ENCODE data around the gene SWAP70. TPM values are rescaled to one million over a fixed set of nuclear protein-coding genes. Genes with fewer than 3 reads are reported as not detected.

Gene SWAP70
- total and polyA plus RNA-seq, 10 of the 15 experiments (the other 5 are each of a cell fraction or from before 2014, with no cell fraction given) = 20.6 to 62.4 (median 41.7) TPM

DNA sequence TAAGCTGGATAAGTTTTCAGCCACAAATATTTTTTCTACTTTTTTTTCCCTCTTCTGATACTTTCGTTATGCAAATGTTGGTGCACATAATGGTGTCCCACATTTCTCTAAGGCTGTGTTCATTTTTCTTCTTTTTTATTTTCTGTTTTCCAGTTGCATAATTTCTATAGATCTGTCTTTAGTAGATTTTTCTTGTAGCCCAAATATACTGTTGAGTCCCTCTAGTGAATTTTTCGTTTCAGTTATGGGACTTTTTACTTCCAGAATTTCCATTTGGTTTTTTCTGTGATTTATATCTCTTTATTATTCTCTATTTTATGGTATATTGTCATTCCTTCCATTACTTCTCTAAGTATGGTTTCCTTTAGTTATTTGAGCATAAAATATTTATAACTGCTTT, 72.0 kb downstream of the SWAP70 start:
- TF ChIP-seq KLF5 (IDR thresholded peaks at IDR 0.05; ENCODE audit: partially characterized antibody) (no peak), POLR2AphosphoS5 (IDR thresholded peaks at IDR 0.05; ENCODE audit: low read length) (no peak)
- TF ChIP-seq, protein P1, sequence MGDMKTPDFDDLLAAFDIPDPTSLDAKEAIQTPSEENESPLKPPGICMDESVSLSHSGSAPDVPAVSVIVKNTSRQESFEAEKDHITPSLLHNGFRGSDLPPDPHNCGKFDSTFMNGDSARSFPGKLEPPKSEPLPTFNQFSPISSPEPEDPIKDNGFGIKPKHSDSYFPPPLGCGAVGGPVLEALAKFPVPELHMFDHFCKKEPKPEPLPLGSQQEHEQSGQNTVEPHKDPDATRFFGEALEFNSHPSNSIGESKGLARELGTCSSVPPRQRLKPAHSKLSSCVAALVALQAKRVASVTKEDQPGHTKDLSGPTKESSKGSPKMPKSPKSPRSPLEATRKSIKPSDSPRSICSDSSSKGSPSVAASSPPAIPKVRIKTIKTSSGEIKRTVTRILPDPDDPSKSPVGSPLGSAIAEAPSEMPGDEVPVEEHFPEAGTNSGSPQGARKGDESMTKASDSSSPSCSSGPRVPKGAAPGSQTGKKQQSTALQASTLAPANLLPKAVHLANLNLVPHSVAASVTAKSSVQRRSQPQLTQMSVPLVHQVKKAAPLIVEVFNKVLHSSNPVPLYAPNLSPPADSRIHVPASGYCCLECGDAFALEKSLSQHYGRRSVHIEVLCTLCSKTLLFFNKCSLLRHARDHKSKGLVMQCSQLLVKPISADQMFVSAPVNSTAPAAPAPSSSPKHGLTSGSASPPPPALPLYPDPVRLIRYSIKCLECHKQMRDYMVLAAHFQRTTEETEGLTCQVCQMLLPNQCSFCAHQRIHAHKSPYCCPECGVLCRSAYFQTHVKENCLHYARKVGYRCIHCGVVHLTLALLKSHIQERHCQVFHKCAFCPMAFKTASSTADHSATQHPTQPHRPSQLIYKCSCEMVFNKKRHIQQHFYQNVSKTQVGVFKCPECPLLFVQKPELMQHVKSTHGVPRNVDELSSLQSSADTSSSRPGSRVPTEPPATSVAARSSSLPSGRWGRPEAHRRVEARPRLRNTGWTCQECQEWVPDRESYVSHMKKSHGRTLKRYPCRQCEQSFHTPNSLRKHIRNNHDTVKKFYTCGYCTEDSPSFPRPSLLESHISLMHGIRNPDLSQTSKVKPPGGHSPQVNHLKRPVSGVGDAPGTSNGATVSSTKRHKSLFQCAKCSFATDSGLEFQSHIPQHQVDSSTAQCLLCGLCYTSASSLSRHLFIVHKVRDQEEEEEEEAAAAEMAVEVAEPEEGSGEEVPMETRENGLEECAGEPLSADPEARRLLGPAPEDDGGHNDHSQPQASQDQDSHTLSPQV (IDR thresholded peaks at IDR 0.05) = no peak
- TF ChIP-seq, protein P2, sequence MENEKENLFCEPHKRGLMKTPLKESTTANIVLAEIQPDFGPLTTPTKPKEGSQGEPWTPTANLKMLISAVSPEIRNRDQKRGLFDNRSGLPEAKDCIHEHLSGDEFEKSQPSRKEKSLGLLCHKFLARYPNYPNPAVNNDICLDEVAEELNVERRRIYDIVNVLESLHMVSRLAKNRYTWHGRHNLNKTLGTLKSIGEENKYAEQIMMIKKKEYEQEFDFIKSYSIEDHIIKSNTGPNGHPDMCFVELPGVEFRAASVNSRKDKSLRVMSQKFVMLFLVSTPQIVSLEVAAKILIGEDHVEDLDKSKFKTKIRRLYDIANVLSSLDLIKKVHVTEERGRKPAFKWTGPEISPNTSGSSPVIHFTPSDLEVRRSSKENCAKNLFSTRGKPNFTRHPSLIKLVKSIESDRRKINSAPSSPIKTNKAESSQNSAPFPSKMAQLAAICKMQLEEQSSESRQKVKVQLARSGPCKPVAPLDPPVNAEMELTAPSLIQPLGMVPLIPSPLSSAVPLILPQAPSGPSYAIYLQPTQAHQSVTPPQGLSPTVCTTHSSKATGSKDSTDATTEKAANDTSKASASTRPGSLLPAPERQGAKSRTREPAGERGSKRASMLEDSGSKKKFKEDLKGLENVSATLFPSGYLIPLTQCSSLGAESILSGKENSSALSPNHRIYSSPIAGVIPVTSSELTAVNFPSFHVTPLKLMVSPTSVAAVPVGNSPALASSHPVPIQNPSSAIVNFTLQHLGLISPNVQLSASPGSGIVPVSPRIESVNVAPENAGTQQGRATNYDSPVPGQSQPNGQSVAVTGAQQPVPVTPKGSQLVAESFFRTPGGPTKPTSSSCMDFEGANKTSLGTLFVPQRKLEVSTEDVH (IDR thresholded peaks at IDR 0.05; ENCODE audit: low read depth, partially characterized antibody) = no peak
- peaks cover 2% of the 10 kb centered on the region for H3K79me2 ChIP-seq (ENCODE audit: control insufficient read depth, insufficient read depth, low read length)
- H3K4me1 ChIP-seq (ENCODE audit: control insufficient read depth, insufficient read depth, low read length) = peaks cover 44% of the 10 kb centered on the region
- H3K4me2 ChIP-seq (ENCODE audit: control insufficient read depth, insufficient read depth) = peak overlapping the region; percentile 30
- H3K9me3 ChIP-seq (replicated peaks; ENCODE audit: control insufficient read depth, insufficient read depth, low read length) = peaks cover 7% of the 10 kb centered on the region; the same call in 2 of the 3 replicates
- FAIRE-seq (peak; percentile 86), ATAC-seq (no peak; the same call in 2 of the 3 replicates), DNase-seq (ENCODE audit: low read depth, low spot score) (no peak)
- in situ Hi-C loops (cut with MboI) (no loop called here), intact Hi-C loops (cut with micrococcal nuclease; ENCODE audit: unreplicated experiment) (no loop called here)
- H3K27me3 ChIP-seq (replicated peaks in 1 of 2; ENCODE audit: control insufficient read depth in 2 of 2, insufficient read depth in 2 of 2, low read length in 1 of 2) = no peaks in the 10 kb centered on the region
- RAD21 ChIA-PET (ENCODE audit: unreplicated experiment) = interaction anchor here (1.3 to 1.5 kb wide), 2 partner anchors 10 to 135 kb away, joined by 3 to 4 read pairs; no protein-coding TSS in a partner anchor
- SMC1A ChIA-PET (ENCODE audit: uncharacterized antibody, unreplicated experiment) = interaction anchor here (0.8 to 5.8 kb wide), 2 partner anchors 11 to 16 kb away, joined by 3 to 39 read pairs; no protein-coding TSS in a partner anchor
- WGBS (ENCODE audit: insufficient coverage, insufficient replicate concordance, low lambda C conversion rate, missing lambda C conversion rate) = 0% methylated on average over 2 of the region's 2 CpGs
- peak overlapping the region; percentile 30; the same call in 1 of the 2 replicates for H3K4me3 ChIP-seq
- POLR2A ChIA-PET = interaction anchor here (1.0 to 1.1 kb wide), 2 partner anchors 14 to 71 kb away, joined by 3 read pairs; no protein-coding TSS in a partner anchor
- CTCF ChIA-PET = no interaction called here
- peak overlapping the region; percentile 22; the same call in 1 of the 2 replicates for H3K27ac ChIP-seq (ENCODE audit: control insufficient read depth, insufficient read depth)
- BruUV-seq (replicated peaks) = no TSS peak
- peaks cover 3 to 18% of the 10 kb centered on the region in 2 experiments; a peak in 3 of 4 replicates for H3K36me3 ChIP-seq (ENCODE audit: control insufficient read depth in 2 of 2, insufficient read depth in 2 of 2, low read length in 1 of 2)
- no peak overlapping the region for H3K9ac ChIP-seq (ENCODE audit: control insufficient read depth, insufficient read depth, low read length)
- H2AFZ ChIP-seq (ENCODE audit: control insufficient read depth, low read depth, low read length) = no peak overlapping the region
- no peaks in the 10 kb centered on the region for H4K20me1 ChIP-seq (ENCODE audit: control insufficient read depth, insufficient read depth)

Data from GM12878 (cell line).